HepG2 (cell line): Measurements from ENCODE around the gene ENTPD6. TPM values are rescaled to one million over a fixed set of nuclear protein-coding genes. Genes with fewer than 3 reads are reported as not detected.

Experiments
- FOXA1 ChIP-seq, 2 experiments: fragments of 450-650 bp in 1 of 2; sonication (generic) in 1 of 2; formaldehyde crosslinking in 1 of 2; IDR thresholded peaks; 2 replicates each; pipeline versions ENCODE4 v1.4.0 to v1.6.1; 2016 to 2020; ENCODE audit warnings: missing genetic modification reagents in 1 of 2
- HNF1A ChIP-seq, 2 experiments: sonication (generic) in 1 of 2; formaldehyde crosslinking in 1 of 2; IDR thresholded peaks; 2 replicates each; pipeline versions ENCODE4 v1.4.0 to v1.6.1; 2016 to 2020; ENCODE audit warnings: borderline replicate concordance in 1 of 2, low read depth in 1 of 2, mild to moderate bottlenecking in 1 of 2, missing genetic modification reagents in 1 of 2
- SP1 ChIP-seq, 2 experiments: fragments of 450-650 bp in 1 of 2; sonication (generic) in 1 of 2; formaldehyde crosslinking in 1 of 2; IDR thresholded peaks; 2 replicates each; pipeline versions ENCODE4 v1.4.0 to v1.6.1; 2016 to 2020; ENCODE audit warnings: missing genetic modification reagents in 1 of 2
- SP5 ChIP-seq: IDR thresholded peaks from 2 replicates; pipeline ENCODE4 v1.6.1; 2016; ENCODE audit warnings: low read depth, borderline replicate concordance
- ZFY ChIP-seq: sonication (generic); formaldehyde crosslinking; IDR thresholded peaks from 2 replicates; pipeline ENCODE4 v1.4.0; 2020; ENCODE audit warnings: missing genetic modification reagents
- ZNF556 ChIP-seq: sonication (generic); formaldehyde crosslinking; IDR thresholded peaks from 2 replicates; pipeline ENCODE4 v1.4.0; 2020; ENCODE audit warnings: mild to moderate bottlenecking, missing genetic modification reagents, borderline replicate concordance
- ZNF674 ChIP-seq: sonication (generic); formaldehyde crosslinking; IDR thresholded peaks from 2 replicates; pipeline ENCODE4 v1.5.0; 2020; ENCODE audit warnings: low read depth, mild to moderate bottlenecking, missing genetic modification reagents
- ZNF709 ChIP-seq: sonication (generic); formaldehyde crosslinking; IDR thresholded peaks from 2 replicates; pipeline ENCODE4 v1.5.0; 2020; ENCODE audit warnings: mild to moderate bottlenecking, missing genetic modification reagents
- ZNF883 ChIP-seq: sonication (generic); formaldehyde crosslinking; IDR thresholded peaks from 2 replicates; pipeline ENCODE4 v1.5.1; 2020; ENCODE audit warnings: mild to moderate bottlenecking, missing genetic modification reagents; ENCODE audit errors: not compliant biosample characterization
- polyA plus RNA-seq, 8 experiments: library from polyadenylated mRNA; depleted of rRNA in 3 of 8; stranded (reverse) in 7 of 8; unstranded in 1 of 8; fragments of >200 nt; fragmentation: Illumina TruSeq in 4 of 8; extraction: Trizol in 4 of 8; gene quantifications; 2 replicates each; pipeline versions ENCODE4 v1.2.1 to v1.2.3, GENCODE V29; 2011 to 2016; ENCODE audit warnings: low read depth in 4 of 8, missing spikeins in 1 of 8, mixed read lengths in 1 of 8; ENCODE audit not compliant: insufficient read depth in 1 of 8
- total RNA-seq, 5 experiments: library from RNA; depleted of rRNA; stranded (reverse); fragments of >200 nt; fragmentation: Illumina TruSeq; extraction: Trizol; gene quantifications; 2 replicates each; pipeline ENCODE4 v1.2.3, GENCODE V29; 2016; ENCODE audit warnings: low read depth in 1 of 5
- TF ChIP-seq, protein P1 (sequence below): sonication (generic); formaldehyde crosslinking; IDR thresholded peaks from 2 replicates; pipeline ENCODE4 v1.9.0; 2022; ENCODE audit warnings: low read depth, missing genetic modification reagents

The ENTPD6 gene
- total and polyA plus RNA-seq, 2 of the 13 experiments (the other 11 are each of a cell fraction or from before 2014, with no cell fraction given) = 164 to 172 TPM

- TF ChIP-seq HNF1A (IDR thresholded peaks at IDR 0.05; ENCODE audit: low read depth) (no peak), HNF1A (CRISPR knock-in tag; IDR thresholded peaks at IDR 0.05; ENCODE audit: borderline replicate concordance) (no peak), SP1 (IDR thresholded peaks at IDR 0.05) (no peak), SP1 (CRISPR knock-in tag; IDR thresholded peaks at IDR 0.05) (no peak), ZNF883 (CRISPR knock-in tag) (no peak), ZFY (CRISPR knock-in tag) (no peak), ZNF709 (no peak), FOXA1 (IDR thresholded peaks at IDR 0.05) (no peak), FOXA1 (CRISPR knock-in tag; IDR thresholded peaks at IDR 0.05) (no peak), ZNF674 (no peak), SP5 (CRISPR knock-in tag) (no peak), ZNF556 (CRISPR knock-in tag) (no peak)
- TF ChIP-seq, protein P1, sequence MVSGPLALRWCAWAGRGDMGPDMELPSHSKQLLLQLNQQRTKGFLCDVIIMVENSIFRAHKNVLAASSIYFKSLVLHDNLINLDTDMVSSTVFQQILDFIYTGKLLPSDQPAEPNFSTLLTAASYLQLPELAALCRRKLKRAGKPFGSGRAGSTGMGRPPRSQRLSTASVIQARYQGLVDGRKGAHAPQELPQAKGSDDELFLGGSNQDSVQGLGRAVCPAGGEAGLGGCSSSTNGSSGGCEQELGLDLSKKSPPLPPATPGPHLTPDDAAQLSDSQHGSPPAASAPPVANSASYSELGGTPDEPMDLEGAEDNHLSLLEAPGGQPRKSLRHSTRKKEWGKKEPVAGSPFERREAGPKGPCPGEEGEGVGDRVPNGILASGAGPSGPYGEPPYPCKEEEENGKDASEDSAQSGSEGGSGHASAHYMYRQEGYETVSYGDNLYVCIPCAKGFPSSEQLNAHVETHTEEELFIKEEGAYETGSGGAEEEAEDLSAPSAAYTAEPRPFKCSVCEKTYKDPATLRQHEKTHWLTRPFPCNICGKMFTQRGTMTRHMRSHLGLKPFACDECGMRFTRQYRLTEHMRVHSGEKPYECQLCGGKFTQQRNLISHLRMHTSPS = no peak
Measured at GRCh38 chr20:25146976-25147375, 48.5 kb upstream of the ENTPD6 start (continued).
